Endometrial microvascular endothelial cells (primary cell): ENCODE measurements around the gene LTB4R2. TPM values are rescaled to one million over a fixed set of nuclear protein-coding genes. Genes with fewer than 3 reads are reported as not detected.

ENCODE experiments used
- in situ Hi-C: cut with HindIII; loops from 2 replicates; pipeline ENCODE4 v1.10.0; 2017; ENCODE audit warnings: low sequenced_read_pairs, low pct_unique_long_range_greater_than_20kb; ENCODE audit errors: inconsistent ontology term
- total RNA-seq: library from RNA; depleted of rRNA; stranded (reverse); fragments of >200 nt; gene quantifications from one replicate; pipeline ENCODE4 v1.2.3, GENCODE V29; 2015; ENCODE audit errors: inconsistent ontology term

LTB4R2 gene
- total RNA-seq, 1 donor from 2014 or later, result 15.8 TPM

GRCh38 chr14:24355009-24355408, 45.1 kb downstream of the LTB4R2 start:
- in situ Hi-C loops, result no loop called here

- in situ Hi-C loops, result no loop called here
Measured at GRCh38 chr14:24356208-24356607, 46.3 kb downstream of the LTB4R2 start.

- in situ Hi-C loops, result no loop called here
Measured at GRCh38 chr14:24360281-24360680, 50.3 kb downstream of the LTB4R2 start.

GRCh38 chr14:24361326-24361725, 51.4 kb downstream of the LTB4R2 start:
- in situ Hi-C loops, result no loop called here

Other genes starting within 250 kb of the LTB4R2 start
- not detected for gene CPNE6, start 238.6 kb upstream of the LTB4R2 start, total RNA-seq
- 15.8 TPM for gene PCK2, start 215.8 kb upstream of the LTB4R2 start, total RNA-seq
- 52.4 TPM for gene DCAF11, start 195.4 kb upstream of the LTB4R2 start, total RNA-seq
- 0.65 TPM for gene NRL, start 195.2 kb upstream of the LTB4R2 start, total RNA-seq
- 3.3 TPM for gene FITM1, start 179.5 kb upstream of the LTB4R2 start, total RNA-seq
- 239 TPM for gene PSME1, start 173.9 kb upstream of the LTB4R2 start, total RNA-seq
- 26.7 TPM for gene EMC9, start 168.5 kb upstream of the LTB4R2 start, total RNA-seq
- 142 TPM for gene PSME2, start 163.5 kb upstream of the LTB4R2 start, total RNA-seq
- gene RNF31, start 162.6 kb upstream of the LTB4R2 start, total RNA-seq, result 121 TPM
- 45.2 TPM for gene IRF9, start 148.9 kb upstream of the LTB4R2 start, total RNA-seq
- 2.6 TPM for gene REC8, start 138.1 kb upstream of the LTB4R2 start, total RNA-seq
- gene IPO4, start 121.3 kb upstream of the LTB4R2 start, total RNA-seq, result 85.0 TPM
- 83.3 TPM for gene TM9SF1, start 114.7 kb upstream of the LTB4R2 start, total RNA-seq
- gene TSSK4, start 104.4 kb upstream of the LTB4R2 start, total RNA-seq, result not detected
- gene CHMP4A, start 96.7 kb upstream of the LTB4R2 start, total RNA-seq, result 30.0 TPM
- gene MDP1, start 94.1 kb upstream of the LTB4R2 start, total RNA-seq, result 2.3 TPM
- gene NEDD8, start 77.8 kb upstream of the LTB4R2 start, total RNA-seq, result 193 TPM
- 144 TPM for gene GMPR2, start 77.2 kb upstream of the LTB4R2 start, total RNA-seq
- gene TINF2, start 67.5 kb upstream of the LTB4R2 start, total RNA-seq, result 68.5 TPM
- not detected for gene TGM1, start 47.0 kb upstream of the LTB4R2 start, total RNA-seq
- gene RABGGTA, start 38.5 kb upstream of the LTB4R2 start, total RNA-seq, result 59.6 TPM
- 23.2 TPM for gene DHRS1, start 10.4 kb upstream of the LTB4R2 start, total RNA-seq
- 28.9 TPM for gene NOP9, start 10.3 kb upstream of the LTB4R2 start, total RNA-seq
- gene CIDEB, start 2.2 kb upstream of the LTB4R2 start, total RNA-seq, result 20.7 TPM
- 22.6 TPM for gene LTB4R, start 1.4 kb downstream of the LTB4R2 start, total RNA-seq
- gene ADCY4, start 24.9 kb downstream of the LTB4R2 start, total RNA-seq, result 13.9 TPM
- gene RIPK3, start 29.9 kb downstream of the LTB4R2 start, total RNA-seq, result 7.2 TPM
- gene NFATC4, start 58.0 kb downstream of the LTB4R2 start, total RNA-seq, result 11.9 TPM
- gene NYNRIN, start 88.9 kb downstream of the LTB4R2 start, total RNA-seq, result 6.9 TPM
- 1.3 TPM for gene CBLN3, start 119.5 kb downstream of the LTB4R2 start, total RNA-seq
- 46.6 TPM for gene KHNYN, start 119.8 kb downstream of the LTB4R2 start, total RNA-seq
- gene SDR39U1, start 132.6 kb downstream of the LTB4R2 start, total RNA-seq, result 30.5 TPM
- not detected for gene CMA1, start 198.1 kb downstream of the LTB4R2 start, total RNA-seq